C4-2B (cell line): ENCODE results near the gene IARS1.

ENCODE experiments used
- H3K27ac ChIP-seq: fragments of 450-650 bp; 2 replicates; pipeline ENCODE4 v1.5.1; 2017
- CTCF ChIP-seq: fragments of 450-650 bp; conservative IDR thresholded peaks from 2 replicates; pipeline ENCODE4 v1.5.1; 2017; ENCODE audit warnings: mild to moderate bottlenecking
- ZFX ChIP-seq: fragments of 450-650 bp; IDR thresholded peaks from 2 replicates; pipeline ENCODE4 v1.6.1; 2017

IARS1 gene

GRCh38 chr9:92265154-92265553 lies 28.3 kb downstream of the IARS1 start:
- H3K27ac ChIP-seq = no peak overlapping the region
- no peak for TF ChIP-seq CTCF
- TF ChIP-seq ZFX = no peak

GRCh38 chr9:92263131-92263530 lies 30.4 kb downstream of the IARS1 start:
- no peak overlapping the region for H3K27ac ChIP-seq
- TF ChIP-seq CTCF (no peak), ZFX (no peak)

GRCh38 chr9:92257327-92257726 lies 36.2 kb downstream of the IARS1 start:
- H3K27ac ChIP-seq = no peak overlapping the region
- TF ChIP-seq CTCF (no peak), ZFX (no peak)

GRCh38 chr9:92254381-92255337 lies 38.8 kb downstream of the IARS1 start:
- no peak overlapping the region for H3K27ac ChIP-seq
- TF ChIP-seq ZFX (no peak), CTCF (no peak)

- H3K27ac ChIP-seq = no peak overlapping the region
- no peak for TF ChIP-seq ZFX
- TF ChIP-seq CTCF = no peak
Observed at GRCh38 chr9:92253656-92254055, 39.8 kb downstream of the IARS1 start.

- H3K27ac ChIP-seq = no peak overlapping the region
- TF ChIP-seq CTCF = no peak
Observed at GRCh38 chr9:92247981-92248380, 45.5 kb downstream of the IARS1 start.

- TF ChIP-seq ZFX (no peak), CTCF (no peak)
Observed at GRCh38 chr9:92247296-92247695, 46.2 kb downstream of the IARS1 start.

More at GRCh38 chr9:92247296-92247695, 46.2 kb downstream of the IARS1 start:
- no peak overlapping the region for H3K27ac ChIP-seq
